ENCODE data around the gene TACR1. TPM values are rescaled to one million over a fixed set of nuclear protein-coding genes. Genes with fewer than 3 reads are reported as not detected.

TACR1 gene
- not detected in 2 replicates for total RNA-seq

GRCh38 chr2:75199428-75200011 is at the start of gene TACR1:
TACR1 (minus strand) TSS chr2:75199520; CDS start chr2:75198934, 586 bp downstream.

Other genes starting within 250 kb of the TACR1 start
- 16.7 and 18.2 TPM in 2 replicates for gene POLE4, start 240.9 kb downstream of the TACR1 start, total RNA-seq

Data from mammary microvascular endothelial cell (primary cell).